AG10803 (cell line): ENCODE results near the gene AGPS.
"Not testable (repeated sequence)": the region's sequence is repeated elsewhere in the genome, so short reads cannot be mapped to it uniquely, and the experiment has no call there.

ENCODE experiments used
- DNase-seq: peaks from one replicate; pipeline ENCODE4 v3.0.0; 2010; ENCODE audit warnings: low read depth
- H3K4me3 ChIP-seq: 2 replicates; pipeline ENCODE4 v1.5.1; 2011; ENCODE audit warnings: mild to moderate bottlenecking, low read length, control low read depth
- TF ChIP-seq, protein P1 (sequence below): conservative IDR thresholded peaks from 2 replicates; pipeline ENCODE4 v1.5.1; 2011; ENCODE audit warnings: mild to moderate bottlenecking, low read length, control low read depth, inconsistent platforms

AGPS gene

GRCh38 chr2:177427316-177427715 lies 34.7 kb downstream of the AGPS start:
- TF ChIP-seq, protein P1, sequence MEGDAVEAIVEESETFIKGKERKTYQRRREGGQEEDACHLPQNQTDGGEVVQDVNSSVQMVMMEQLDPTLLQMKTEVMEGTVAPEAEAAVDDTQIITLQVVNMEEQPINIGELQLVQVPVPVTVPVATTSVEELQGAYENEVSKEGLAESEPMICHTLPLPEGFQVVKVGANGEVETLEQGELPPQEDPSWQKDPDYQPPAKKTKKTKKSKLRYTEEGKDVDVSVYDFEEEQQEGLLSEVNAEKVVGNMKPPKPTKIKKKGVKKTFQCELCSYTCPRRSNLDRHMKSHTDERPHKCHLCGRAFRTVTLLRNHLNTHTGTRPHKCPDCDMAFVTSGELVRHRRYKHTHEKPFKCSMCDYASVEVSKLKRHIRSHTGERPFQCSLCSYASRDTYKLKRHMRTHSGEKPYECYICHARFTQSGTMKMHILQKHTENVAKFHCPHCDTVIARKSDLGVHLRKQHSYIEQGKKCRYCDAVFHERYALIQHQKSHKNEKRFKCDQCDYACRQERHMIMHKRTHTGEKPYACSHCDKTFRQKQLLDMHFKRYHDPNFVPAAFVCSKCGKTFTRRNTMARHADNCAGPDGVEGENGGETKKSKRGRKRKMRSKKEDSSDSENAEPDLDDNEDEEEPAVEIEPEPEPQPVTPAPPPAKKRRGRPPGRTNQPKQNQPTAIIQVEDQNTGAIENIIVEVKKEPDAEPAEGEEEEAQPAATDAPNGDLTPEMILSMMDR: no peak
- no peak overlapping the region for H3K4me3 ChIP-seq
- DNase-seq: no peak

DNA sequence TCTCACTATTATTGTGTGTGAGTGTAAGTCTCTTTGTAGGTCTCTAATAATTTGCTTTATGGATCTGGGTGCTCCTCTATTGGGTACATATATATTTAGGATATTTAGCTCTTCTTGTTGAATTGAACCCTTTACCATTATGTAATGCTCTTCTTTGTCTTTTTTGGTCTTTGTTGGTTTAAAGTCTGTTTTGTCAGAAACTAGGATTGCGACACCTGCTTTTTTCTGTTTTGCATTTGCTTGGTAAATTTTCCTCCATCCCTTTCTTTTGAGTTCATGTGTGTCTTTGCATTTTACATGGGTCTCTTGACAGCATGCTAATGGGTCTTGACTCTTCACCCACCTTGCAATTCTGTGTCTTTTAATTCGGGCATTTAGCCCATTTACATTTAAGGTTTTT lies 35.4 kb downstream of the AGPS start:
- DNase-seq: not testable (repeated sequence)

DNA sequence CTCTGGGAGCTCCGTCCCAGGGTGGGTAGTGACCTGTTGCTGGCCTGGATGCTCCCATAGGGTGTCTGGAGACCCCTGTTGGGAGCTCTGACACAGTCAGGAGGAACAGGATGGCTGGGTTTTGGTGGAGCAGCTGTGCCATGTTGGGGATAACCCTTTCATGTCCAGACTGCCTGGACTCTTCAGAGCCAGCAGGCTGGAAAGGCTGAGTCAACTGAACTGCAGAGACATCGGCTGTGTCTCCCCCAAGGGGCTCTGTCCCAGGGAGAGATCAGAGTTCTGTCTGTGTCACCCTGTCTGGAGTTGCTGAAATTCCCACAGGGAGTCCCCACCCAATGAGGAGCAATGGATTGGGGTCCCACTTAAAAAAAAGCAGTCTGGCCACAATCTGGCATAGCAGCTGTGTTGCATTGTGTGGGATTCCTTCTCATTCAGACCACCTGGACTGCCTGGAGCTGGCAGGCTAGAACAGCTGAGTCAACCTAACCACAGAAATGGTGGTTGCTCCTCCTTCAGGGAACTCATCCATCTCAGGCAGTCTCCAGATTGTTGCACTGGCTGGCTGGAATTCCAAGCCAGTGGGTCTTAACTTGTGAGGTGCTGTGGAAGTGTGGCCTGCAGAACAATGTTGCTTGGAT lies 37.2 kb downstream of the AGPS start:
- peak; percentile 94 for DNase-seq

More for the DNA sequence above, 35.4 kb downstream of the AGPS start:
- not testable (repeated sequence) for H3K4me3 ChIP-seq

DNA sequence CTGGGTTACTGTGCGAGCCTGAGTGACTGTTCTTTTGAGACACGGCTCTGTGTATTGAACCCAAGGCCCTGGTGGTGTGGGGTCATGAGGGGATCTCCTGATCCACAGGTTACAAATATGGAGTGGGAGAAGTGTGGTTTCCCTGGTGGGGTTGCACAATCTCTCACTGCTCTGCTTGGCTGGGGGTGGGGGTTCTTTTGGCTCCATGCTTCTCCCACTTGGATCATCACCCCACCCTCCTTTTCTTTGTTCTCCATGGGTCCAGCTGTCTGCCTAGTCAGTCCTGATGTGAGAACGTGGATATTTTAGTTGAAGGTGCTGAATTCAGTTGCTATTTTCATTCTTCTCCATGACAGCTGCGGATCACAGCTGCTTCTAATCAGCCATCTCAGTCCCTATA lies 37.8 kb downstream of the AGPS start:
- peak; percentile 8 for DNase-seq
- H3K4me3 ChIP-seq: no peak overlapping the region
- TF ChIP-seq, protein P1: no peak

More for the DNA sequence above, 37.2 kb downstream of the AGPS start:
- no peak overlapping the region for H3K4me3 ChIP-seq
- TF ChIP-seq, protein P1: no peak

GRCh38 chr2:177431111-177431725 lies 38.6 kb downstream of the AGPS start:
- not testable (repeated sequence) for DNase-seq

GRCh38 chr2:177432703-177433102 lies 40.1 kb downstream of the AGPS start:
- H3K4me3 ChIP-seq: no peak overlapping the region
- TF ChIP-seq, protein P1: no peak
- no peak for DNase-seq

More at GRCh38 chr2:177431111-177431725, 38.6 kb downstream of the AGPS start:
- not testable (repeated sequence) for H3K4me3 ChIP-seq

GRCh38 chr2:177433402-177433801 lies 40.8 kb downstream of the AGPS start:
- TF ChIP-seq, protein P1: 0 out of 2 replicates have a peak, but pooled peaks have one; percentile 15
- no peak overlapping the region for H3K4me3 ChIP-seq
- no peak for DNase-seq

DNA sequence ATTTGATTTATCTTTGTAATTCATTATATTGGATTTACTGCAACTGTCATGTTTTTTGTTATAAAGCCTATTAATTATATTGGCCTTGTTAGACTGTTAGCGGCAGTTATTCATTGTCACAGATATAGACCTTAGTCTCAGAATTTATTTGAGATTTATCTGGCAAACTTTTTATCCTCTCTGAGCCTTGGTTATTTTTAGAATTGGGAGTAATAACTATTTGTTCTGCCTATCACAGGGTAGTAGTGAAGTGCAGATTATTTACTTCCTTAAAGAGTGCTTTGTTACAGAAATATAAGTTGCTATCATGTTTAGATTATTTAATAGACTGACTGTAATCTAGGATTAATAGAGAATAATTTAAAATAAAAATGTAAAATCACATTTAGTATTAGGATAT lies 41.9 kb downstream of the AGPS start:
- DNase-seq: no peak
- TF ChIP-seq, protein P1: no peak
- no peak overlapping the region for H3K4me3 ChIP-seq
